ENCODE data around the gene REPIN1. TPM values are rescaled to one million over a fixed set of nuclear protein-coding genes. Genes with fewer than 3 reads are reported as not detected.

REPIN1 gene
- total and polyA plus RNA-seq, 9 of the 15 experiments (the other 6 are each of a cell fraction or from before 2014, with no cell fraction given) = 8.1 to 283 (median 94.3) TPM

GRCh38 chr7:150420987-150421674 lies 52.5 kb downstream of the REPIN1 start:
- Histone ChIP-seq H2AFZ (ENCODE audit: low read depth, low read length) (peak overlapping the region; percentile 91), H3K4me3 (no peak overlapping the region), H3K4me1 (replicated peaks in 1 of 2; ENCODE audit: control insufficient read depth in 2 of 2, insufficient read depth in 2 of 2, low read length in 2 of 2) (peaks cover 3 to 7% of the 10 kb centered on the region in 2 experiments; a peak in 3 of 5 replicates)
- TF ChIP-seq CBX2 (IDR thresholded peaks at IDR 0.05; ENCODE audit: insufficient read depth, low read length, poor library complexity, severe bottlenecking) (no peak), IFI16 (CRISPR knock-in tag; IDR thresholded peaks at IDR 0.05) (no peak), BMI1 (IDR thresholded peaks at IDR 0.05; ENCODE audit: low read length) (no peak), RNF219 (CRISPR knock-in tag; IDR thresholded peaks at IDR 0.05) (no peak), JUND (IDR thresholded peaks at IDR 0.05; ENCODE audit: borderline replicate concordance, low read depth, low read length) (peak; percentile 83), JUND (tag; IDR thresholded peaks at IDR 0.05; ENCODE audit: borderline replicate concordance, low read depth, low read length) (peak; percentile 38; the same call in 1 of the 3 replicates), NR4A1 (CRISPR knock-in tag; IDR thresholded peaks at IDR 0.05) (no peak), NR4A1 (tag; IDR thresholded peaks at IDR 0.05) (no peak)
- TF ChIP-seq, protein P1, sequence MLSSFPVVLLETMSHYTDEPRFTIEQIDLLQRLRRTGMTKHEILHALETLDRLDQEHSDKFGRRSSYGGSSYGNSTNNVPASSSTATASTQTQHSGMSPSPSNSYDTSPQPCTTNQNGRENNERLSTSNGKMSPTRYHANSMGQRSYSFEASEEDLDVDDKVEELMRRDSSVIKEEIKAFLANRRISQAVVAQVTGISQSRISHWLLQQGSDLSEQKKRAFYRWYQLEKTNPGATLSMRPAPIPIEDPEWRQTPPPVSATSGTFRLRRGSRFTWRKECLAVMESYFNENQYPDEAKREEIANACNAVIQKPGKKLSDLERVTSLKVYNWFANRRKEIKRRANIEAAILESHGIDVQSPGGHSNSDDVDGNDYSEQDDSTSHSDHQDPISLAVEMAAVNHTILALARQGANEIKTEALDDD (IDR thresholded peaks at IDR 0.05) = peak; percentile 82
- TF ChIP-seq, protein P2, sequence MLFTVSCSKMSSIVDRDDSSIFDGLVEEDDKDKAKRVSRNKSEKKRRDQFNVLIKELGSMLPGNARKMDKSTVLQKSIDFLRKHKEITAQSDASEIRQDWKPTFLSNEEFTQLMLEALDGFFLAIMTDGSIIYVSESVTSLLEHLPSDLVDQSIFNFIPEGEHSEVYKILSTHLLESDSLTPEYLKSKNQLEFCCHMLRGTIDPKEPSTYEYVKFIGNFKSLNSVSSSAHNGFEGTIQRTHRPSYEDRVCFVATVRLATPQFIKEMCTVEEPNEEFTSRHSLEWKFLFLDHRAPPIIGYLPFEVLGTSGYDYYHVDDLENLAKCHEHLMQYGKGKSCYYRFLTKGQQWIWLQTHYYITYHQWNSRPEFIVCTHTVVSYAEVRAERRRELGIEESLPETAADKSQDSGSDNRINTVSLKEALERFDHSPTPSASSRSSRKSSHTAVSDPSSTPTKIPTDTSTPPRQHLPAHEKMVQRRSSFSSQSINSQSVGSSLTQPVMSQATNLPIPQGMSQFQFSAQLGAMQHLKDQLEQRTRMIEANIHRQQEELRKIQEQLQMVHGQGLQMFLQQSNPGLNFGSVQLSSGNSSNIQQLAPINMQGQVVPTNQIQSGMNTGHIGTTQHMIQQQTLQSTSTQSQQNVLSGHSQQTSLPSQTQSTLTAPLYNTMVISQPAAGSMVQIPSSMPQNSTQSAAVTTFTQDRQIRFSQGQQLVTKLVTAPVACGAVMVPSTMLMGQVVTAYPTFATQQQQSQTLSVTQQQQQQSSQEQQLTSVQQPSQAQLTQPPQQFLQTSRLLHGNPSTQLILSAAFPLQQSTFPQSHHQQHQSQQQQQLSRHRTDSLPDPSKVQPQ (CRISPR knock-in tag; IDR thresholded peaks at IDR 0.05; ENCODE audit: borderline replicate concordance) = 0 out of 2 replicates have a peak, but pooled peaks have one; percentile 12
- TF ChIP-seq, protein P3, sequence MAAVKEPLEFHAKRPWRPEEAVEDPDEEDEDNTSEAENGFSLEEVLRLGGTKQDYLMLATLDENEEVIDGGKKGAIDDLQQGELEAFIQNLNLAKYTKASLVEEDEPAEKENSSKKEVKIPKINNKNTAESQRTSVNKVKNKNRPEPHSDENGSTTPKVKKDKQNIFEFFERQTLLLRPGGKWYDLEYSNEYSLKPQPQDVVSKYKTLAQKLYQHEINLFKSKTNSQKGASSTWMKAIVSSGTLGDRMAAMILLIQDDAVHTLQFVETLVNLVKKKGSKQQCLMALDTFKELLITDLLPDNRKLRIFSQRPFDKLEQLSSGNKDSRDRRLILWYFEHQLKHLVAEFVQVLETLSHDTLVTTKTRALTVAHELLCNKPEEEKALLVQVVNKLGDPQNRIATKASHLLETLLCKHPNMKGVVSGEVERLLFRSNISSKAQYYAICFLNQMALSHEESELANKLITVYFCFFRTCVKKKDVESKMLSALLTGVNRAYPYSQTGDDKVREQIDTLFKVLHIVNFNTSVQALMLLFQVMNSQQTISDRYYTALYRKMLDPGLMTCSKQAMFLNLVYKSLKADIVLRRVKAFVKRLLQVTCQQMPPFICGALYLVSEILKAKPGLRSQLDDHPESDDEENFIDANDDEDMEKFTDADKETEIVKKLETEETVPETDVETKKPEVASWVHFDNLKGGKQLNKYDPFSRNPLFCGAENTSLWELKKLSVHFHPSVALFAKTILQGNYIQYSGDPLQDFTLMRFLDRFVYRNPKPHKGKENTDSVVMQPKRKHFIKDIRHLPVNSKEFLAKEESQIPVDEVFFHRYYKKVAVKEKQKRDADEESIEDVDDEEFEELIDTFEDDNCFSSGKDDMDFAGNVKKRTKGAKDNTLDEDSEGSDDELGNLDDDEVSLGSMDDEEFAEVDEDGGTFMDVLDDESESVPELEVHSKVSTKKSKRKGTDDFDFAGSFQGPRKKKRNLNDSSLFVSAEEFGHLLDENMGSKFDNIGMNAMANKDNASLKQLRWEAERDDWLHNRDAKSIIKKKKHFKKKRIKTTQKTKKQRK (IDR thresholded peaks at IDR 0.05; ENCODE audit: borderline replicate concordance, low read depth, low read length) = no peak

More at GRCh38 chr7:150420987-150421674, 52.5 kb downstream of the REPIN1 start:
- Histone ChIP-seq H3K36me3 (ENCODE audit: control insufficient read depth, insufficient read depth, low read length) (no peaks in the 10 kb centered on the region), H3K9me3 (replicated peaks; ENCODE audit: control insufficient read depth, insufficient read depth, low read depth, low read length) (no peaks in the 10 kb centered on the region), H3K4me2 (ENCODE audit: insufficient read depth, low read length) (peak overlapping the region; percentile 38), H3K27ac (ENCODE audit: extremely low read depth, low read depth, low read length) (no peak overlapping the region), H3K9ac (ENCODE audit: insufficient read depth in 1 of 2, low read depth in 2 of 2, low read length in 2 of 2) (no peak overlapping the region), H4K20me1 (replicated peaks; ENCODE audit: control insufficient read depth, insufficient read depth, low read length) (no peaks in the 10 kb centered on the region), H3K27me3 (ENCODE audit: control insufficient read depth in 2 of 2, insufficient read depth in 2 of 2, low read length in 2 of 2) (no peaks in the 10 kb centered on the region), H3K79me2 (ENCODE audit: control insufficient read depth, insufficient read depth, low read length) (no peaks in the 10 kb centered on the region), H3K9me1 (ENCODE audit: control insufficient read depth, insufficient read depth, low read length) (no peaks in the 10 kb centered on the region)
- in situ Hi-C loops (cut with MboI) (loop anchor here (5.0 kb wide), 1 partner anchor 134 kb away; no protein-coding TSS in a partner anchor), intact Hi-C loops (cut with micrococcal nuclease) (loop anchor here (1.0 kb wide), 2 partner anchors 65 to 135 kb away; no protein-coding TSS in a partner anchor)
- peak; percentile 97 for FAIRE-seq
- peak; percentile 93 to 96 (median 94) for DNase-seq (ENCODE audit: extremely low read depth in 1 of 4, low spot score in 3 of 4)
- ChIA-PET POLR2A (interaction anchor here (1.0 to 1.8 kb wide), 4 partner anchors 11 to 108 kb away, joined by 4 to 9 read pairs (median 6); no protein-coding TSS in a partner anchor), CTCF (ENCODE audit: low intra/inter-chr PET ratio) (interaction anchor here (0.6 to 2.2 kb wide), 4 partner anchors 25 to 135 kb away, joined by 3 to 16 read pairs (median 9); no protein-coding TSS in a partner anchor)
- ATAC-seq = peak; percentile 99
- WGBS (ENCODE audit: insufficient coverage, low coverage, missing lambda C conversion rate) = 7% methylated on average over 27 of the region's 27 CpGs
- BruUV-seq (replicated peaks) = no TSS peak

All from K562 (cell line).